Fibroblast of lung (primary cell): ENCODE results near the gene ORM2. TPM values are rescaled to one million over a fixed set of nuclear protein-coding genes. Genes with fewer than 3 reads are reported as not detected.
"Not testable (repeated sequence)": the region's sequence is repeated elsewhere in the genome, so short reads cannot be mapped to it uniquely, and the experiment has no call there.

Source experiments
- DNase-seq, 2 donors: peaks; one replicate each; pipeline versions ENCODE4 v3.0.0 to v3.0.0-alpha.2; 2010; ENCODE audit warnings: low read depth in 2 of 2
- H2AFZ ChIP-seq: 2 replicates; pipeline ENCODE4 v1.5.1; 2012; ENCODE audit warnings: low read length, control low read depth, inconsistent platforms
- H3K27ac ChIP-seq: 2 replicates; pipeline ENCODE4 v1.5.1; 2011; ENCODE audit warnings: low read length, control low read depth; ENCODE audit not compliant: insufficient read depth
- H3K27me3 ChIP-seq: 2 replicates; pipeline ENCODE4 v1.5.1; 2011; ENCODE audit warnings: mild to moderate bottlenecking, low read length; ENCODE audit not compliant: control insufficient read depth, insufficient read depth
- H3K36me3 ChIP-seq: 2 replicates; pipeline ENCODE4 v1.5.1; 2011; ENCODE audit warnings: low read length; ENCODE audit not compliant: control insufficient read depth, insufficient read depth
- H3K4me1 ChIP-seq: 2 replicates; pipeline ENCODE4 v1.5.1; 2011; ENCODE audit warnings: low read length; ENCODE audit not compliant: control insufficient read depth, insufficient read depth; ENCODE audit errors: extremely low read depth
- H3K4me2 ChIP-seq: 2 replicates; pipeline ENCODE4 v1.5.1; 2011; ENCODE audit warnings: low read length, control low read depth; ENCODE audit not compliant: insufficient read depth; ENCODE audit errors: extremely low read depth
- H3K4me3 ChIP-seq, 4 experiments: fragments of 200-600 bp in 1 of 4; sonication (generic) in 1 of 4; replicated peaks in 1 of 4; 2 replicates each; pipeline ENCODE4 v1.5.1; 2011 to 2016; ENCODE audit warnings: low read length in 4 of 4, low read depth in 3 of 4, mild to moderate bottlenecking in 3 of 4, control low read depth in 2 of 4, inconsistent platforms in 1 of 4, mixed read lengths in 1 of 4; ENCODE audit not compliant: insufficient read depth in 1 of 4; ENCODE audit errors: control extremely low read depth in 1 of 4
- H3K79me2 ChIP-seq: 2 replicates; pipeline ENCODE4 v1.5.1; 2012; ENCODE audit warnings: mild to moderate bottlenecking, low read length, inconsistent platforms; ENCODE audit not compliant: control insufficient read depth, insufficient read depth
- H3K9ac ChIP-seq: 2 replicates; pipeline ENCODE4 v1.5.1; 2011; ENCODE audit warnings: mild to moderate bottlenecking, low read length, control low read depth; ENCODE audit not compliant: insufficient read depth
- H3K9me3 ChIP-seq: 2 replicates; pipeline ENCODE4 v1.5.1; 2012; ENCODE audit warnings: low read depth, low read length; ENCODE audit not compliant: control insufficient read depth, insufficient read depth
- H4K20me1 ChIP-seq: 2 replicates; pipeline ENCODE4 v1.5.1; 2011; ENCODE audit warnings: low read length; ENCODE audit not compliant: control insufficient read depth, insufficient read depth; ENCODE audit errors: extremely low read depth
- CTCF ChIP-seq, 2 donors: IDR thresholded peaks in 1 of 2; conservative IDR thresholded peaks in 1 of 2; 1 replicate in 1 of 2; 2 replicates in 1 of 2; pipeline ENCODE4 v1.5.1; 2011 to 2012; ENCODE audit warnings: low read length in 2 of 2, control low read depth in 1 of 2, inconsistent platforms in 1 of 2, low read depth in 1 of 2, mild to moderate bottlenecking in 1 of 2
- EZH2 ChIP-seq: IDR thresholded peaks from 2 replicates; pipeline ENCODE4 v1.5.1; 2012; ENCODE audit warnings: low read length, control low read depth, mild to moderate bottlenecking; ENCODE audit errors: missing control alignments
- polyA plus RNA-seq, 2 donors: library from polyadenylated mRNA; depleted of rRNA in 1 of 2; stranded (reverse) in 1 of 2; unstranded in 1 of 2; fragments of >200 nt; gene quantifications; 2 replicates each; pipeline ENCODE4 v1.2.1, GENCODE V29; 2011 to 2012; ENCODE audit warnings: missing spikeins in 1 of 2
- total RNA-seq: library from RNA; depleted of rRNA; stranded (reverse); fragments of >200 nt; gene quantifications from 2 replicates; pipeline ENCODE4 v1.2.1, GENCODE V29; 2014

Gene ORM2
- total and polyA plus RNA-seq, 2 donors (not counting 1 experiment from before 2014, with no cell fraction given), result not detected

GRCh38 chr9:114317665-114318357 lies 11.9 kb upstream of the ORM2 start:
- H4K20me1 ChIP-seq, result no peaks in the 10 kb centered on the region
- no peak for TF ChIP-seq EZH2
- no peak for TF ChIP-seq CTCF (conservative IDR thresholded peaks at IDR 0.05 in 1 of 2, IDR thresholded peaks at IDR 0.05 in 1 of 2; ENCODE audit: low read depth in 1 of 2, low read length in 2 of 2)
- H3K27ac ChIP-seq, result no peak overlapping the region
- H3K36me3 ChIP-seq, result no peaks in the 10 kb centered on the region
- no peaks in the 10 kb centered on the region for H3K79me2 ChIP-seq
- H3K4me2 ChIP-seq, result no peak overlapping the region
- H2AFZ ChIP-seq, result no peak overlapping the region
- peaks cover 5% of the 10 kb centered on the region for H3K27me3 ChIP-seq
- H3K9me3 ChIP-seq, result no peaks in the 10 kb centered on the region
- DNase-seq, result peak; percentile 13 to 92
- no peaks in the 10 kb centered on the region for H3K4me1 ChIP-seq
- H3K9ac ChIP-seq, result no peak overlapping the region
- no peak overlapping the region for H3K4me3 ChIP-seq

GRCh38 chr9:114318416-114318815 lies 11.3 kb upstream of the ORM2 start:
- no peaks in the 10 kb centered on the region for H4K20me1 ChIP-seq
- no peak overlapping the region for H3K27ac ChIP-seq
- H3K9ac ChIP-seq, result no peak overlapping the region
- no peaks in the 10 kb centered on the region for H3K9me3 ChIP-seq
- H3K79me2 ChIP-seq, result no peaks in the 10 kb centered on the region
- H3K27me3 ChIP-seq, result peaks cover 5% of the 10 kb centered on the region
- no peak overlapping the region for H2AFZ ChIP-seq
- H3K4me3 ChIP-seq, result no peak overlapping the region
- no peaks in the 10 kb centered on the region for H3K4me1 ChIP-seq
- H3K4me2 ChIP-seq, result no peak overlapping the region
- H3K36me3 ChIP-seq, result no peaks in the 10 kb centered on the region
- TF ChIP-seq CTCF (conservative IDR thresholded peaks at IDR 0.05 in 1 of 2, IDR thresholded peaks at IDR 0.05 in 1 of 2; ENCODE audit: low read depth in 1 of 2, low read length in 2 of 2), result no peak
- DNase-seq, result no peak

GRCh38 chr9:114319147-114319546 lies 10.5 kb upstream of the ORM2 start:
- no peak overlapping the region for H3K4me3 ChIP-seq
- H3K79me2 ChIP-seq, result no peaks in the 10 kb centered on the region
- no peak overlapping the region for H3K9ac ChIP-seq
- no peaks in the 10 kb centered on the region for H3K9me3 ChIP-seq
- peaks cover 5% of the 10 kb centered on the region for H3K27me3 ChIP-seq
- H2AFZ ChIP-seq, result no peak overlapping the region
- no peak for DNase-seq
- TF ChIP-seq CTCF (conservative IDR thresholded peaks at IDR 0.05 in 1 of 2, IDR thresholded peaks at IDR 0.05 in 1 of 2; ENCODE audit: low read depth in 1 of 2, low read length in 2 of 2) (no peak), EZH2 (no peak)
- H3K4me2 ChIP-seq, result no peak overlapping the region
- no peaks in the 10 kb centered on the region for H4K20me1 ChIP-seq
- no peak overlapping the region for H3K27ac ChIP-seq
- H3K4me1 ChIP-seq, result no peaks in the 10 kb centered on the region
- no peaks in the 10 kb centered on the region for H3K36me3 ChIP-seq

- H3K27me3 ChIP-seq, H3K4me3 ChIP-seq, H3K36me3 ChIP-seq, H3K9ac ChIP-seq, H3K27ac ChIP-seq, H3K4me1 ChIP-seq, H3K79me2 ChIP-seq, H3K9me3 ChIP-seq, H4K20me1 ChIP-seq, H2AFZ ChIP-seq, H3K4me2 ChIP-seq: not testable (repeated sequence)
- peak; percentile 61 to 82 for DNase-seq
Measured at GRCh38 chr9:114320710-114321109, 9.0 kb upstream of the ORM2 start.
